Muscle layer of colon (tissue), 2 donors: Measurements from ENCODE around the gene HIC1.

Experiments used
- H3K27ac ChIP-seq: one replicate; pipeline ENCODE4 v1.7.0; 2013; ENCODE audit warnings: low read depth, mild to moderate bottlenecking, low read length, moderate library complexity
- H3K27me3 ChIP-seq, 2 donors: one replicate each; pipeline ENCODE4 v1.7.0; 2013; ENCODE audit warnings: low read length in 2 of 2, mild to moderate bottlenecking in 2 of 2; ENCODE audit not compliant: insufficient read depth in 2 of 2, control insufficient read depth in 1 of 2
- H3K36me3 ChIP-seq: one replicate; pipeline ENCODE4 v1.7.0; 2013; ENCODE audit warnings: mild to moderate bottlenecking, low read length; ENCODE audit not compliant: insufficient read depth
- H3K4me1 ChIP-seq: one replicate; pipeline ENCODE4 v1.7.0; 2013; ENCODE audit warnings: mild to moderate bottlenecking, low read length; ENCODE audit not compliant: insufficient read depth
- H3K4me3 ChIP-seq, 2 donors: one replicate each; pipeline ENCODE4 v1.7.0; 2013; ENCODE audit warnings: low read length in 2 of 2, low read depth in 1 of 2, mild to moderate bottlenecking in 1 of 2, moderate library complexity in 1 of 2
- H3K9ac ChIP-seq: one replicate; pipeline ENCODE4 v1.7.0; 2013; ENCODE audit warnings: low read length
- H3K9me3 ChIP-seq: one replicate; pipeline ENCODE4 v1.7.0; 2013; ENCODE audit warnings: mild to moderate bottlenecking, low read length
- donor health status: abdominal sarcoma.
- donor health status: Adenocarcinoma of cecum.

HIC1 gene

DNA sequence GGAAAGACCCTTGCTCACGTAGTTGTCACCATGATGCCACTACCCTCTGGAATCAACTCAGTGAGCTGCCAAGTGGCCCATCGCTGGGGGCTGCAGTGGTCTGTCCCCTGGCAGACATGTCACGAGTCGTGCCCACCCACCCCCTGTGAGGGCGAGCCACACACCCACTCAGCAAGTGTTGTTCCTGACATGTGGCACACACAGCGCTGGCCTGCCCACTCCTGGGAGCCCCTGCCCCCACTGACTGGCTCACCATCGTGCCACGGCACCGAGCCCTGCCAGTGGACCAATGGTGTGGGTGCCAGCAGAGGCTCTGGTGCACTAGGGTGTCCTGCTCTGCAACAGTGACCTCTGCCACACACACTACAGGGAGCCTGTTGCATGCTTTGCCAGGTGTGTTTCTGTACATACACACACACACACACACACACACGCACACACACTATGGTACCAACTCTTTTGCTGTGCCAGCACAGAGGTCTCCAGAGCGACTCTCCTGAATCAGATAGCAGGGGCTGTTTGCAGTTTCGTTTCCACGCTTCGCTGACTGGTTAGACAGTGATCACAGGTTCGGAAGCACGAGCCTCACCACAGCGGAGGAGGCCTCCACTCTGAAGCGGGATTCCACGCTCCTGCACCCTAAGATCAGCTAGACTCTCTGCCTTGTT lies 37.5 kb upstream of the HIC1 start:
- Histone ChIP-seq H3K9ac (no peak overlapping the region), H3K4me1 (no peaks in the 10 kb centered on the region), H3K27me3 (peaks cover 0 to 15% of the 10 kb centered on the region in 2 donors), H3K9me3 (no peaks in the 10 kb centered on the region), H3K36me3 (no peaks in the 10 kb centered on the region), H3K4me3 (no peak overlapping the region), H3K27ac (no peak overlapping the region)

DNA sequence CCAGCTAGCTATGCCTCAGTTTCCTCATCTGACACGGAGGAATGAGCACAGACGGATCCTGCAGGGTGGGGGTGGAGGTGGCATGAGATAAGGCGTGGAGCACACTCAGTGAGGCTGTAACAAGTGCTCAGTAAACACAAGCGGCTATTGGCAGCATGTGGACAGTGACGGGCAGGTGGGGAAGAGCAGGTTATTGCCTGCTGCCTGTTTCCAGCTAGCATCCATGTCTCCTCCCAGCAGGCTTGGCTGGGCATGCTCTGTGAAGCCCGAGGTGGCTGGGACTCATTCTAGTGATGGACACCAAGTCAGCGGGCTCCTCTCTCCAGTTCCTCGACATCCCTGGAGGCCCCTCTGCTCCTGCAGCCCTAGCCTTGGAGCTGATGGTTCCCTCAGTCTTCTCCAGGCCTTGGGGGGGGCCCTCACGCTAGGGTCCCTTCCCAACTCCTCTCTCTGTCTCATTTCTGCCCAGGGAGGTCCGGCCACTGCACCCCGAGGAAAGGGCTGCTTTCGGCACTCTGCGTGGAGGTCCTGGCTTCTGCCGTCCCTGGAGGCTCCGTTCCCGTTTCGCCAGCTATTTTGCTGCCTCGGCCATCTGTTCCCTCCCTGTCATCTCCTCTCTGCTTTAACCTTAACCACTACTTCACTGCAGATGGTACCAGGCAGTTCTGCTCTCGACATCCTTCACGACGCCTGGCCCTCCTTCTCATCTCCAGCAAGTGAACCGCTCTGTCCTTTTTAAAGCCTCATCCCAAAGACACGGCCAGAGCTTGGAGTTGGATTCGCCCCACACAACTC lies 36.0 kb upstream of the HIC1 start:
- H3K27me3 ChIP-seq = peaks cover 0 to 28% of the 10 kb centered on the region in 2 donors
- H3K9ac ChIP-seq = no peak overlapping the region
- H3K4me1 ChIP-seq = no peaks in the 10 kb centered on the region
- no peak overlapping the region for H3K27ac ChIP-seq
- no peaks in the 10 kb centered on the region for H3K9me3 ChIP-seq
- no peak overlapping the region for H3K4me3 ChIP-seq
- no peaks in the 10 kb centered on the region for H3K36me3 ChIP-seq

DNA sequence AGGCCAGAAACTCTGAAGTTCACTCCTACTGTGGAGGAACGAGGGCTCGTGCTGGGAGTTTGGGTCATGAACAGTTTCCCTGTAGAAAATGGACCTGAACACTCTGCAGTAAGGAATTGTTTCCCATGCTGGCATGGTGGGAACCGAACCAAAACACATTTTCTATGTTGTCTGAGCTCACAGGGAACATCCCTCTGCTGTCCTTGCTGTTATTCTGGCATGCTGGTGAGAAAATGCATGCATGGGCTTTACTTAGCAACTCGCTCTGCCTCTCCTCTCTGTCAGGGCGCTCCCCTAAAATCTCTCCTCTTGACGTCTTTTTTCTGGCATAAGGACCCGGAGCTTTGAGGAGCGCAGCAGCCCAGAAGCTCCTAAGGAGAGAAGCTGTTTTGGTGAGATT lies 35.2 kb upstream of the HIC1 start:
- H3K9me3 ChIP-seq = no peaks in the 10 kb centered on the region
- H3K36me3 ChIP-seq = no peaks in the 10 kb centered on the region
- no peak overlapping the region for H3K4me3 ChIP-seq
- no peak overlapping the region for H3K9ac ChIP-seq
- no peak overlapping the region for H3K27ac ChIP-seq
- peaks cover 0 to 36% of the 10 kb centered on the region in 2 donors for H3K27me3 ChIP-seq
- peaks cover 7% of the 10 kb centered on the region for H3K4me1 ChIP-seq

DNA sequence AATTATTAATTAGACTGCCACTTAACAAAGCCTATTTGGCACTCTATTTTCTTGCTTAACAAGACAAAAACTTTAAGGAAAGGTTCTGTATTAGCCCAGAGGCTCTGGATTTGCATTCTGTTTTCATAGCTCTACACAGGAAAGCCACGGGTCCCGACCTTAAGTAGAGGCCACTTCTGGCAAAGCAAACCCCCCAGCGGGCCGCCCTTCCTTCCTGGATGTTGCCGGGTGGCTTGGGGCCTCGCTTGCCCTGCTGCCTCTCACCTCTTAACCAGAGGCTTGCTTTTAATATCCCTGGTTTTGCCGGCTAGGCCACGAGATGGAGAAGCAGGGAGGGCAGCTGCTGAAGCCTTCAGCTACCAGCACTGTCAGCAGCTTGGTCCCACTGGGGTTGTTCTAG lies 34.2 kb upstream of the HIC1 start:
- Histone ChIP-seq H3K27ac (no peak overlapping the region), H3K27me3 (peaks cover 0 to 46% of the 10 kb centered on the region in 2 donors), H3K4me1 (peaks cover 9% of the 10 kb centered on the region)

DNA sequence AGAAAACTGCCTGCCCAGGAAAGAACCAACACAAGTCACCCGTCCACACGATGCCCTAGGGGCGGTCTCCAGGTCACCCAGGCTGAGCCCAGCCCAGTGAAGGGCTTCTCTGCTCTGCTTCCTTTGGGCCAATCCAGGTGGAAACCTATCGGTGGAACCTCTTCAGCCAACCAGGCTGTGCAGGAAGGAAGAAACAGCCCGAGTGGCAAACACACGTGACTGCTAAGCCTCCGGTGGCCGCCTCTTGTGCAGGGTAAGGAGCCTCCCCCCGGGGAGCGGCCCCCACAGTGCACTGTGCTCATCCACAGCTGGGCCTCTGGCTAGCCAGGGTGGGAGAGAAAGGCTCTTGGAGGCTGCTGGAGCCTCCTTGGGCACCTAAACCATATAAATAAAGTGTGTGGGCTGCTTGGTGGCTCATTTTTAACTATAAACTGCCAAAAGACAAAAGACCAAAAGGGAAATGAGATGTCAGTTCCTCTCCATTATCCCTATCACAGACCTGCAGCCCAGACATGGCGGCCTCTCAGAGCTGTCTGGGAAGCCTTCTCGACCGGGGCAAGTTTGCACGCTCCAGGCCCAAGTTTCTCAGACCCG lies 32.2 kb upstream of the HIC1 start:
- Histone ChIP-seq H3K9me3 (no peaks in the 10 kb centered on the region), H3K4me1 (peaks cover 16% of the 10 kb centered on the region), H3K36me3 (no peaks in the 10 kb centered on the region), H3K27me3 (peaks cover 8 to 56% of the 10 kb centered on the region in 2 donors), H3K27ac (no peak overlapping the region), H3K9ac (no peak overlapping the region), H3K4me3 (no peak overlapping the region)

More for the DNA sequence above, 34.2 kb upstream of the HIC1 start:
- Histone ChIP-seq H3K36me3 (no peaks in the 10 kb centered on the region), H3K9me3 (no peaks in the 10 kb centered on the region), H3K4me3 (no peak overlapping the region), H3K9ac (no peak overlapping the region)

DNA sequence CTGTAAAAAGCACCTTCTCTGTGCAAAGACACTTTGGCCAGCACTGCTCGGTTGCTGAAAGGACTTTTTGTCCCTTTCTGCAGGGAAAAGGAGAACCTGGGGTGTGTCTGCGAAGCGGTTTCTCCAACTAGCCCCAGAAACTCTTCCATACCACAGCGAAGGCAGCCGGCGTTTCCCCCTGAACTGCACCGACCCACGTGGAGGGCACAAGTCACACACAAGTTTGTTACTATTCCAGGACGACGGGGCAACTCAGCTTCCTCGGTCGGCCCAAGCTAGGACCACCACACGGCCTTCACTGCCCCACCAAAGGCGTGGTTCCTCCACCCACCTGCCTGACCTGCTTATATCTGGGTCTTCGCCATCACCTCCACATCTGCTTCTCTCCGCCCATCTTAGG lies 31.6 kb upstream of the HIC1 start:
- H3K9me3 ChIP-seq = no peaks in the 10 kb centered on the region
- no peaks in the 10 kb centered on the region for H3K36me3 ChIP-seq
- H3K4me3 ChIP-seq = no peak overlapping the region
- H3K27me3 ChIP-seq = peaks cover 9 to 50% of the 10 kb centered on the region in 2 donors
- H3K4me1 ChIP-seq = peaks cover 16% of the 10 kb centered on the region
- H3K27ac ChIP-seq = no peak overlapping the region
- H3K9ac ChIP-seq = no peak overlapping the region

DNA sequence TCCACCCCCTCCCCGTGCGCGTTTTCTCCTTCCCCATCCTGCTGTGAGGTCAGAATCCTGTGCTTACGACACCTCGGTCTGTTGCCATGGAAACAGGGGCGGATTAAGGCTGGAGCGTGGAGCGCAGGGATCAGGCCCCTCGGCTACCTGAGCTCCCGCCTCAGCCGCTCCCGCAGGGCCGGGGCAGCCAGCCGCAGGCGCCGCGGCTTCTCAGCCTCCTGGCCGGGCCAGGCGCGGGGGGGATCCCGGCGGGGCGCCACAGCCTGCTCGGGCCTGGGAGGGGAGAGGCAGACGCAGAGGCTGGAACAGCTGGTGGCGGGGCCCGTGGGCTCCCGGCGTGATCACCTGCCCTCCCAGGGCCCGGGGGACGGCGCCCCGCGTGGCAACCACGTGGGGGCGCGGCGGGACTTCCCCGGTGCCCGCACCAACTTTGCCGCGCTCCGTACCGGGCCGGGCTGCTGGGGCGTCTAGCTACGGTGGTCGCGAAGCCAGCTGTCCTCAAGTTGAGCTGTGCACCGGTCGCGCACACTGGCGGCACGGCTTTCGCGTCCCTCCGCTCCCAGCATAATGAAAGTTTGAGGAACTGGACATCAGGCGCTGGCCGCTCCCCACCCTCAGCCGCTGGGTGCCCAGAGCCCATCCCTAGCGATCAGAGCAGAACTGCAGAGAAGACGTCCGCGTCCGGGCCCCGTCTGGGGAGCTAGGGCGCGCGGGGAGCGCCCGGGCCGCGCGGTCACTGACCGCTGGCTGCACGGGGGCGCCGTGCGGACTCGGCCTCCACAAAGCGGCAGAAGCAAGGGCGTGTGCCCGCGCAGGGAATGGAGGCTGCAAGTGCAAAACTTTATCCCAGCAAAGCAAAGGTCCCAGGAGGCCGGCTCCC lies 31.0 kb upstream of the HIC1 start:
- no peaks in the 10 kb centered on the region for H3K36me3 ChIP-seq
- H3K9me3 ChIP-seq = no peaks in the 10 kb centered on the region
- peaks cover 9 to 53% of the 10 kb centered on the region in 2 donors for H3K27me3 ChIP-seq
- peaks cover 16% of the 10 kb centered on the region for H3K4me1 ChIP-seq
- peak overlapping the region; percentile 35 to 50 for H3K4me3 ChIP-seq
- H3K9ac ChIP-seq = no peak overlapping the region
- no peak overlapping the region for H3K27ac ChIP-seq

DNA sequence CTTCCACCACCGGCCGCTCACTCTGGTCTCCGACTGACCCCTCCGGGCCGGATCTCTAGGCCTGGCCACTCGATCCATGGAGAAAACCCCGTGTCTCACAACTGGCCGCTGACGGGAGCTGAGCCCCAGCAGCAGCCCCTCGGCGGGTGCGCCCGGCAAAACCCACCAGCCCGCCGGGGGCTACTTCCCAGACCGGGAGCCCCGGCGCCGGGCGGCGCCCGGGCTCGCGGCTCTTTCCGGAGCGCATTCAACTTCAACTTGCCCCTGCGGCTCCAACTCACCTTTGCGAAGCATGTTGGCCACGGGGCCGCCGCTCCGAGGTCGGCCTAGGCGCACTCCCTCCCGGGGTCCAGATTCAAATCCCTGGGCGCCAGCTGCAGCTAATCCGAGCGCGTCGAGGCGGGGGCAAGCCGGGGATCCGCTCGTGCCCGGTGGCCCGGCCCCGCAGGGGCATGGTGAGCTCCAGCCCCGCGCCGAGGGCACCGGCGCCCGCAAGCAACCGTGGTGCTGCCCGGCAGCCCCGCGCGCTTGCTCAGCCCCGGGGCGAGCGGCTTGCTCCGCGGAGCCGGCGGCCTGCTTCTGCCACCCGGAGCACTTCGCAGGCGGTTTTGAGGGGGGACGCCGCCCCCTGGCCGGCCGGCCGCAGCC lies 30.2 kb upstream of the HIC1 start:
- no peaks in the 10 kb centered on the region for H3K9me3 ChIP-seq
- peaks cover 18% of the 10 kb centered on the region for H3K4me1 ChIP-seq
- H3K9ac ChIP-seq = no peak overlapping the region
- peak overlapping the region; percentile 41 to 50 for H3K4me3 ChIP-seq
- H3K36me3 ChIP-seq = no peaks in the 10 kb centered on the region
- no peak overlapping the region for H3K27ac ChIP-seq
- peaks cover 9 to 55% of the 10 kb centered on the region in 2 donors for H3K27me3 ChIP-seq

DNA sequence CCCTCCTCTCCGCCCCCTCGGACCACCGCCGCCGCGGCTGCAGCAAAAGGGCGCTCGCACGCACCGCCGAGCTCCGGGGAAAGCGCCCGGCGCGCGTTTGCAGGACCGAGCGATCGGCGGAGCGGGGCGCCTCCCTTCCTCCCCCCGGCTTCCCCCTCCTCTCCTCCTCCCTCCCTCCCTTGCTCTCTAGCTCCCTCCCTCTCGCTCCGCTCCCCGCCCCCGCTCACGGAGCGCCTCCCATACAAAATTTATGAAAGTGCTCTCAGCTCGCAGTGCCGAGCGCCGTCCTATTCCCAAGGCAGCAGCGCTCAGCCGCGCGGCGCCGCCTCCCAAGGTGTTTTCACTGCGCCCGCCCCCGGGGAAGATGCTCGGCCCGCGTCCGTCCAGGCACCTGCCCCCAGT lies 29.7 kb upstream of the HIC1 start, which contains the start of gene RTN4RL1:
Gene RTN4RL1 (minus strand): TSS at position 115 of the 402 bp plus-strand sequence. CDS start 469 bp downstream, outside the sequence.
- H3K9ac ChIP-seq = no peak within 1 kb of the TSS
- H3K27ac ChIP-seq = no peak within 1 kb of the TSS
- H3K36me3 ChIP-seq = no peaks in the 10 kb centered on the region
- H3K4me3 ChIP-seq = peak within 1 kb of the TSS; percentile 41 to 50
- no peaks in the 10 kb centered on the region for H3K9me3 ChIP-seq
- H3K4me1 ChIP-seq = peaks cover 19% of the 10 kb centered on the region
- peaks cover 9 to 55% of the 10 kb centered on the region in 2 donors for H3K27me3 ChIP-seq

DNA sequence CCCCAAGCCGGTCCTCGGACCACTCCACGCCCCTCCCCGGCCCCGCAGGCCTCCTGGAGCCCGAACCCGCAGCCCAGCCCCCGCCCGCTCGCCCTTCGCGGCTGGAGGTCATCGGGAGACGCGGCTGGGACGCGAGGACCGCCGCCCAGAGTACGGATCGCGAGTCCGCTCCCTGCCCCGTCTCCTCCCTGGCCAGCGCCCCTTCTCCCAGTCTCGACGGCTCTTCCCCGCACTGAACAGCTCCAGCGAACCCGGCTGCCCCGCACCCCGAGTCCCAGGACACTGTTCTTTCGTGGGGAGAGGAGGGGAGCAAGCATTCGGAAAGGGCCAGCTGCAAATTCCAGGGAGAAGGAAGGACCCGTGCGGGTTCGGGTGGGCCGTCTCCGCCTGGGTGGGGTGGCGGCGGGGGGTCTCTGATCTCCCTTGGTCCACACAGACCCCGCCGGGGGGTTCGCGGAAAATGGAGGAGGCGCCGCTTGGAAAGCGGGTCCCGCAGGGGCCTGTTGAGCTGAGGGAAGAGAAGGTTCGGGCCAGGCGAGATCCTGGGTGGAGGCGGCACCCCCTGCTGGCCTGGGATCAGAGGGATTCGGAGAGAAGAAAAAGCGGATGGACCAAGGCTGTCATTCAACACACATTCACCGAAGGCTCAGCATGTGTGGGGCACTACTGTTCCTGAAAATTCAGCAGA lies 29.1 kb upstream of the HIC1 start:
- Histone ChIP-seq H3K36me3 (no peaks in the 10 kb centered on the region), H3K27ac (no peak overlapping the region), H3K27me3 (peaks cover 9 to 55% of the 10 kb centered on the region in 2 donors), H3K9ac (no peak overlapping the region), H3K4me1 (peaks cover 22% of the 10 kb centered on the region), H3K9me3 (no peaks in the 10 kb centered on the region), H3K4me3 (peak overlapping the region; percentile 34 to 41)
